ENCODE results near the gene ELAC1.

GRCh38 chr18:50928551-50928950 is 39.3 kb upstream of the ELAC1 start:
- TF ChIP-seq POLR2AphosphoS2 (conservative IDR thresholded peaks at IDR 0.05; ENCODE audit: low read length) (no peak), POLR2A (IDR thresholded peaks at IDR 0.05; ENCODE audit: low read length) (no peak), TP53 (CRISPR knock-in tag; IDR thresholded peaks at IDR 0.05) (no peak), CBX8 (IDR thresholded peaks at IDR 0.05) (no peak), USF2 (IDR thresholded peaks at IDR 0.05) (no peak)
- TF ChIP-seq, protein P1, sequence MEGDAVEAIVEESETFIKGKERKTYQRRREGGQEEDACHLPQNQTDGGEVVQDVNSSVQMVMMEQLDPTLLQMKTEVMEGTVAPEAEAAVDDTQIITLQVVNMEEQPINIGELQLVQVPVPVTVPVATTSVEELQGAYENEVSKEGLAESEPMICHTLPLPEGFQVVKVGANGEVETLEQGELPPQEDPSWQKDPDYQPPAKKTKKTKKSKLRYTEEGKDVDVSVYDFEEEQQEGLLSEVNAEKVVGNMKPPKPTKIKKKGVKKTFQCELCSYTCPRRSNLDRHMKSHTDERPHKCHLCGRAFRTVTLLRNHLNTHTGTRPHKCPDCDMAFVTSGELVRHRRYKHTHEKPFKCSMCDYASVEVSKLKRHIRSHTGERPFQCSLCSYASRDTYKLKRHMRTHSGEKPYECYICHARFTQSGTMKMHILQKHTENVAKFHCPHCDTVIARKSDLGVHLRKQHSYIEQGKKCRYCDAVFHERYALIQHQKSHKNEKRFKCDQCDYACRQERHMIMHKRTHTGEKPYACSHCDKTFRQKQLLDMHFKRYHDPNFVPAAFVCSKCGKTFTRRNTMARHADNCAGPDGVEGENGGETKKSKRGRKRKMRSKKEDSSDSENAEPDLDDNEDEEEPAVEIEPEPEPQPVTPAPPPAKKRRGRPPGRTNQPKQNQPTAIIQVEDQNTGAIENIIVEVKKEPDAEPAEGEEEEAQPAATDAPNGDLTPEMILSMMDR (IDR thresholded peaks at IDR 0.05): no peak

Measured in A549 (cell line).